Tibial nerve (tissue), 3 donors: ENCODE results near the gene CCDC110.

ENCODE experiments used
- CTCF ChIP-seq, 5 experiments: fragments of 200-600 bp in 3 of 5; fragments of 450-650 bp in 2 of 5; sonication (generic) in 3 of 5; IDR thresholded peaks; one replicate each; pipeline ENCODE4 v1.5.1; 2016 to 2019; ENCODE audit warnings: antibody characterized with exemption in 5 of 5, mild to moderate bottlenecking in 3 of 5, moderate library complexity in 2 of 5
- POLR2A ChIP-seq, 2 donors: fragments of 450-650 bp; IDR thresholded peaks; one replicate each; pipeline ENCODE4 v1.6.1; 2017; ENCODE audit warnings: antibody characterized with exemption in 2 of 2, mild to moderate bottlenecking in 2 of 2, moderate library complexity in 2 of 2

DNA sequence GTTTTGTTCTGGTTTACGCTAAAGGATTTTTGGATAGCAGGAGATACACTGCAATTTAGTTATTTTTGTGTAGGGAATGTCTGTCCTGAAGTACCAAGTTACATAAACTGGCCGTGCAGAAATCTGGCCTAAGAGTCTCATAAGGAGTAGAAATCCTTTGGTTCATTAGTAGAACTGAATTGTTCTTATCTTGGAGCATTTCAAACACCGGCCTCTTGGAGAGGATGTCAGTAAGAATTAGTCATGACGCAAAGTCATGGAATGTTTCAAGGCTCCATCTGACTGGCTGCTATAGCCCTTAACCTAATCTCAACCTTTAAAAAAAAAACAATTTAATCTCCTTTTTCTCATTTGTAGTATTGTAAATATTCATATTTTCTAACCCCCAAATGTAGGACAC, 48.6 kb upstream of the CCDC110 start:
- TF ChIP-seq CTCF (IDR thresholded peaks at IDR 0.05): no peak
- TF ChIP-seq POLR2A (IDR thresholded peaks at IDR 0.05): no peak
